Measurements from ENCODE around the gene MGMT.

- no peak for TF ChIP-seq CTCF (IDR thresholded peaks at IDR 0.05)
- TF ChIP-seq POLR2A (IDR thresholded peaks at IDR 0.05), result no peak
These were observed 273.7 kb downstream of the MGMT start for GRCh38 chr10:129740532-129741279.
